ENCODE results near the gene TSFM. TPM values are rescaled to one million over a fixed set of nuclear protein-coding genes. Genes with fewer than 3 reads are reported as not detected.

The TSFM gene
- total RNA-seq, 1 donor from 2014 or later: 62.5 TPM

GRCh38 chr12:57837864-57838562 is 55.4 kb downstream of the TSFM start:
- Mint-ChIP-seq H3K36me3 (ENCODE audit: low read depth) (peaks cover 1% of the 10 kb centered on the region), H3K27me3 (no peaks in the 10 kb centered on the region), H3K9me3 (no peaks in the 10 kb centered on the region), H3K4me1 (peaks cover 80% of the 10 kb centered on the region), H3K27ac (peak overlapping the region; percentile 84), H3K4me3 (peak overlapping the region; percentile 67)
- intact Hi-C loops (cut with micrococcal nuclease): loop anchor here (2.0 kb wide), 1 partner anchor 103 kb away; the partner anchor contains the start of gene ATP23
- peak; percentile 71 for DNase-seq

DNA sequence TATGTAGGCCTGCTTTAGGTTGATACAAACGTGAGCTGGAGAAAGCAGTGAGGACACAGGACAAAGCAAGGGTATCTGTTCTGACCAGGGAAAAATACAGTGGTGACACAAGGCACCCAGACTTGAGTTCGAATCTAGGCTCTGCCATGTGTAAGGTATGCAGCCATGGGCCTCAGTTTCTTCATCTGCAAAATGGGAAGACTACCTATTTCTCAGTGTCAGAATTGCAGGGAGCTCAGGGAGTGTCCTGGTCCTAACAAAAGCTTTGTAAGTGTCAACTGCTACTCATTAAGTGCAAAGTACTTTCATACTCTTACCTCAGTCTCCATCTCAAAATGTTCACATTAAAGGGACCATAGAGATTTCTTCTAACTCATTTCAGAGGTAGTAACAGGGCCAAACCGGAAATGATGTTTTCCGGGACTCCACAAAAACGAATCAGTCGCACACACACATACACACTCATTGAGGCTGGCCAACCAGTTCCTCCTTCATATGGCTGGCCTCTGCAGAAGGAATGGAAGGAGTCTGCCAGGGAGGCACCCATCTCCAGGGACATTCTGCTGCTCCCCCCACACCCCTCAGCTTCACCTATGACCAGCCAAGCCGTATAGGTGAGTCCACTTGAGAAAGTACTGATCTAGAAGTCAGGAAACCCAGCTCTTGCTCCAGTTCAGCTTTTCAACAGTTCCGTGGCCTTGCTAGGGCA is 56.2 kb downstream of the TSFM start:
- peak; percentile 79 for DNase-seq
- Mint-ChIP-seq H3K4me1 (peaks cover 79% of the 10 kb centered on the region), H3K27ac (peak overlapping the region; percentile 84), H3K4me3 (peak overlapping the region; percentile 67), H3K36me3 (ENCODE audit: low read depth) (peaks cover 3% of the 10 kb centered on the region), H3K9me3 (no peaks in the 10 kb centered on the region), H3K27me3 (no peaks in the 10 kb centered on the region)
- intact Hi-C loops (cut with micrococcal nuclease): no loop called here

GRCh38 chr12:57839996-57840395 is 57.4 kb downstream of the TSFM start:
- intact Hi-C loops (cut with micrococcal nuclease): loop anchor here (5.0 to 10.0 kb wide), 2 partner anchors 83 to 1755 kb away; partner anchors contain the start of genes MARCHF9 and SLC16A7
- no peaks in the 10 kb centered on the region for H3K9me3 Mint-ChIP-seq
- no peaks in the 10 kb centered on the region for H3K27me3 Mint-ChIP-seq
- H3K36me3 Mint-ChIP-seq (ENCODE audit: low read depth): peaks cover 6% of the 10 kb centered on the region
- H3K4me1 Mint-ChIP-seq: peaks cover 80% of the 10 kb centered on the region
- H3K4me3 Mint-ChIP-seq: no peak overlapping the region
- no peak for DNase-seq
- H3K27ac Mint-ChIP-seq: no peak overlapping the region

- no peak for DNase-seq
- no peaks in the 10 kb centered on the region for H3K9me3 Mint-ChIP-seq
- no peak overlapping the region for H3K4me3 Mint-ChIP-seq
- H3K4me1 Mint-ChIP-seq: peaks cover 75% of the 10 kb centered on the region
- H3K36me3 Mint-ChIP-seq (ENCODE audit: low read depth): peaks cover 6% of the 10 kb centered on the region
- no peak overlapping the region for H3K27ac Mint-ChIP-seq
- no peaks in the 10 kb centered on the region for H3K27me3 Mint-ChIP-seq
- intact Hi-C loops (cut with micrococcal nuclease): loop anchor here (5.0 to 10.0 kb wide), 2 partner anchors 83 to 1754 kb away; partner anchors contain the start of genes MARCHF9 and SLC16A7
Measured at GRCh38 chr12:57840726-57841125, 58.1 kb downstream of the TSFM start.

DNA sequence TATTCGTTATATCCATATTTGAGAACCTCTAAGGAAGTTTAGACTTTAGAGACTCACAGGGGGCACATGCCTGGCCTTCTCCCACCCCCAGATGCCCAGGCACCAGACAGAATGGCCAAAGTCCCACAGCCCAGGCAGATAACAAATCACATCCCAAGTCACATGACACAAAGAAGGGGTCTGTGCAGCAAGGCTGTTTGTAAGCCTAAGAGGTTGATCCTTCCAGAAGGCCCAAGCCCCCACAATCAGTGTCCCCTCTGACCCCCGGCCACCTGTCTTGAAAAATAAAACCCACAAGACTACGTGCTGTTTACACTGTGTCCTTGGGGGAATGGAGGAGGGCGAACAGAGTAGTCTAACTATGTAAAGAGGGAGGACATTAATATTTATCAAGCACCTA is 58.9 kb downstream of the TSFM start:
- no peak overlapping the region for H3K4me3 Mint-ChIP-seq
- intact Hi-C loops (cut with micrococcal nuclease): loop anchor here (5.0 to 10.0 kb wide), 2 partner anchors 84 to 1753 kb away; partner anchors contain the start of genes MARCHF9 and SLC16A7

DNA sequence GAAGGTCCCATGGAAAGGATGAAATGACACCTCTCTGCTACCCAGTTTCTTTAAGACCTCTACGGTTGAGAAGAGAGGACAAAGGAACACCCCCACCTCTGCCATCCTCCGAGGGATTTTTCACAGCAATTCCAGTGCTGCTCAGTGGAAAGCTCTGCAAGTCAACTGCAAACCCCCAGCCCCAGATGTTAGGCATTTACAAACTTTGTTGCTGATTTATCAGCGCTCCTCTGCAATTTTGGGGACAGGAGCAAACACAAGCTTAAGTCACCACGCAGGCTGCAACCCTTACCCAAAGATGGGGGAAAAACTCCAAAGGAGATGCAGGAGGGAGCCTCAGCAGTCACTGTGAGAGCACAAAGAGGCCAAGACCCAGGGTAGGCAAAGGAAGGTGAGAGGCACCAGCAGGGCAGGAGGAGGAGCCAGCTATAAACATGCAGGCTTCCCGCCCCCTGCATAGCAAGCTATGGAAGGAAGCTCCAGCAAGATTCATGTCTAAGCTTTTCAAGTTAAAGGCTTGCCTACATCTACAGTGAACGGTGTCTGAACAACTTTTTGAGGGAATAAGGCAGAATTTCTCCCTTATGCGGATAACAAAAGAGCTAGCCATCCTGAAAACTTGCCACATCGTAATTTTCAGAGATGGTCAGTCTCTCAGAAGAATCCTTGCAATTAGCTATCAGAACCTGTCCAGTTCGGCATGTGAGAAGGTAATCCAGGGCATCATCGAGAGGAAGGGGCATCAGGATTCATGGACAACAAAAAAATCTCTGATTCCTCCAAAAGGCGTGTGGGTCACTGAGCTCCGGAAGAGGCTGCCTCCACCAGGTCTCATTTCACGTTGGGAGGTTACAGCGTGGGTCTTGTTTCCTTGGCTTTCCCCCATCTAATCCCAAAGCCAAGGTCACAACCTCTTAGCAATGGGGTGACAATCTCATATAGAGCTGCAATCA is 60.0 kb downstream of the TSFM start:
- intact Hi-C loops (cut with micrococcal nuclease): loop anchor here (5.0 to 10.0 kb wide), 2 partner anchors 85 to 1752 kb away; partner anchors contain the start of genes MARCHF9 and SLC16A7
- H3K4me3 Mint-ChIP-seq: peak overlapping the region; percentile 83
- H3K4me1 Mint-ChIP-seq: peaks cover 62% of the 10 kb centered on the region
- H3K27me3 Mint-ChIP-seq: no peaks in the 10 kb centered on the region
- no peaks in the 10 kb centered on the region for H3K9me3 Mint-ChIP-seq
- peak overlapping the region; percentile 25 for H3K27ac Mint-ChIP-seq
- peak; percentile 78 for DNase-seq
- peaks cover 6% of the 10 kb centered on the region for H3K36me3 Mint-ChIP-seq (ENCODE audit: low read depth)

More for the DNA sequence above, 58.9 kb downstream of the TSFM start:
- Mint-ChIP-seq H3K27me3 (no peaks in the 10 kb centered on the region), H3K36me3 (ENCODE audit: low read depth) (peaks cover 6% of the 10 kb centered on the region), H3K9me3 (no peaks in the 10 kb centered on the region), H3K27ac (no peak overlapping the region), H3K4me1 (peaks cover 67% of the 10 kb centered on the region)
- DNase-seq: no peak

DNA sequence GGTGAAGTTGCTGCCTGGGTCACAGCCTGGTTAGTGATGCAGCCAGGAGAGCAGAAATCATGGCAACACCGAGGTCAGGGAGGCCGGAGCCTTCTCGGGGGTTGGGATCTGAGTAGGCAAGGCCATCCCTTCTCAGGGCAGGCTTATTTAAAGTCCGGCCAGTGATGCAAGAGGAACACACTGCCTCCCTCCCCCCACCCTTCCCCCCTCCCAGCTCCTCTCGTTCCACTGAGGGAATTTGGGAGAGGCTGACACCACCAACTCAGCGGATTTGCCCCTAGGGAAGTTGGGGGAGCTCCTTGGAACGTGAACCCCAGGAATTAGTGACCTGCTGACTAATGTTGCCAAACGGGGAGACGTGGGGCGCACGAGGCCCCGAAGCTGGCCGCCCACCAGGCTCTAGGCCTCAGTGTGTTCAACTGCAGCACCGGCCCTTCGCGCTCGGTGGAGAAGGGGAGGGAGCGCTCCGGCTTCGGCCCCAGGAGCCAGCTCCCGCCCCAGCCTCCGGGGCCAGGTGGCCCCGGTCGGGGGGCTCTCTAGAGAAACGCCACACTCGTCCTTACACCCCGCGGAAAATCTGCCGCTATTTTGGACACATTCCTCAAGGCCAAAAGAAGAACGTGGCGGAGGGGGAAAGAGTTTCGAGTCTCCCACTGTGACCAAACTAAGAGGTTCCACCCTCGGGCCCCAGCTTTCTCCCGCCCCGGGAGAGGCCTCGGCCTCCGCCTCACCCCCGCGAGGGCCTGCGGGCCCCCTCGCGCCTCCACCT is 62.3 kb downstream of the TSFM start:
- Mint-ChIP-seq H3K9me3 (no peaks in the 10 kb centered on the region), H3K36me3 (ENCODE audit: low read depth) (peaks cover 6% of the 10 kb centered on the region), H3K4me1 (peaks cover 48% of the 10 kb centered on the region), H3K27me3 (peaks cover 10% of the 10 kb centered on the region), H3K27ac (peak overlapping the region; percentile 86), H3K4me3 (peak overlapping the region; percentile 83)
- DNase-seq: peak; percentile 79
- intact Hi-C loops (cut with micrococcal nuclease): loop anchor here (1.0 to 10.0 kb wide), 5 partner anchors 9 to 1750 kb away; partner anchors contain the start of genes DDIT3, MARCHF9, MBD6 and SLC16A7

GRCh38 chr12:57845478-57846284 is 63.1 kb downstream of the TSFM start:
- H3K4me3 Mint-ChIP-seq: peak overlapping the region; percentile 83
- peaks cover 6% of the 10 kb centered on the region for H3K36me3 Mint-ChIP-seq (ENCODE audit: low read depth)
- intact Hi-C loops (cut with micrococcal nuclease): loop anchor here (1.0 to 10.0 kb wide), 8 partner anchors 15 to 1749 kb away; partner anchors contain the start of genes ATP23, DDIT3, EEF1AKMT3 and MBD6
- H3K27ac Mint-ChIP-seq: peak overlapping the region; percentile 75
- no peaks in the 10 kb centered on the region for H3K9me3 Mint-ChIP-seq
- DNase-seq: peak; percentile 88
- peaks cover 10% of the 10 kb centered on the region for H3K27me3 Mint-ChIP-seq
- H3K4me1 Mint-ChIP-seq: peaks cover 45% of the 10 kb centered on the region

DNA sequence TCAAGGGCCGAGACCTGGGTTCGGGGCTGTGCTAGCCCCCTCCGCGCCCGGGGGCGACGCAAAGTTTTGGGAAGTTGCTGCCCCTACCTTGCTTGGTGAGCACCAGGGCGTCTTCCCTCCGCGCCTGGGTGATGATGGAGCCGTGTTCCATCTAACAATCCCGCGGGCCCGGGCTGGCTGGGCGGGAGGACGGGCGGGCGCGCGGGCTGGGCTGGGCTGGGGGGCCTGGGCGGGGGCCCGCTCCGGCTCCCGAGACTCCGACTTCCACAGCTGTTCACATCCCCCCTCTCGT is 63.6 kb downstream of the TSFM start:
- intact Hi-C loops (cut with micrococcal nuclease): loop anchor here (1.0 to 10.0 kb wide), 7 partner anchors 15 to 1749 kb away; partner anchors contain the start of genes ATP23, DDIT3, EEF1AKMT3 and MBD6
- DNase-seq: no peak
- H3K4me1 Mint-ChIP-seq: peaks cover 44% of the 10 kb centered on the region
- peaks cover 6% of the 10 kb centered on the region for H3K36me3 Mint-ChIP-seq (ENCODE audit: low read depth)
- peak overlapping the region; percentile 83 for H3K4me3 Mint-ChIP-seq
- peaks cover 15% of the 10 kb centered on the region for H3K27me3 Mint-ChIP-seq
- H3K9me3 Mint-ChIP-seq: no peaks in the 10 kb centered on the region
- peak overlapping the region; percentile 67 for H3K27ac Mint-ChIP-seq

DNA sequence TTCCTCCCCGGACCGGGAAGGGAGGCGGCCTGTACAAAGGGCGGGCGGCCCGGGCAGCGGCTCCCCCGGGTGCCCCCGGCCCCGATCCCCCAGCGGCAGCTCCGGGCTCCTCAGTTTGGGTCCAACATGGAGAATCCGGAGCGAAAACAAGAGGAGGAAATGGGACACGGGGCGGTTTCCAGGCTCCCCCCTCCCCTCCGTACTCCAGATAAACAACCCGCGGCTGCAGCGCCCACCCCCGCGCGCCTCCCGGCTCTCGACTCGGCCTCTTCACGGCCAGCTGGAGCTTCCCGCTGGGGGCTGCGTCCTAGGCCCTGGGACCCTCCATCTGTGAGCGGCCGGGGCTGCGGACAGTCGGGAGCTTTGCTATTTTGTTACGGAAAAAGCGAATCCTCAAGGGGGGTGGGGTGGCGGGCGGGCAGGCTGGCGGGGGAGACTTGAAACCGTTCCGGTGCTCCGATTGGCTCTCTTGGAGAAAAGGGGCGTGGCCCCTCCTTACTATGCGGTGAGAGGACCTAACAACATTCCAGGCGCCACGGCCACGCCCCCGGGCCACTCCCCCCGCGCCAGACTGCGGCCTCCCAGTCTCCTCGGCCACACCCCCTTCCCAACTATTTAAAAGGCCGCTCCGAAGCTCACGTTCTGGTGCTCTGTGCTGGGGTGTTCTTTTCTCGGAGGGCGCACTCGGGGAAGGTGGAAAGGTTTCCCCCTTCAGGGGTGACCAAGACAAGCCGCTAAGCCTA is 64.2 kb downstream of the TSFM start, which contains the start of gene CTDSP2:
CTDSP2 (minus strand) TSS at position 153 of the 743 bp plus-strand sequence. CDS start 294 bp downstream, outside the sequence.
- Mint-ChIP-seq H3K4me3 (peak within 1 kb of the TSS; percentile 83), H3K4me1 (peaks cover 40% of the 10 kb centered on the region), H3K9me3 (no peaks in the 10 kb centered on the region), H3K36me3 (ENCODE audit: low read depth) (peaks cover 6% of the 10 kb centered on the region), H3K27me3 (peaks cover 21% of the 10 kb centered on the region), H3K27ac (peak within 1 kb of the TSS; percentile 75)
- intact Hi-C loops (cut with micrococcal nuclease): loop anchor here (1.0 to 10.0 kb wide), 8 partner anchors 16 to 1748 kb away; partner anchors contain the start of genes ATP23, DDIT3, EEF1AKMT3 and MBD6
- DNase-seq: peak; percentile 97
